ENCODE results near the gene PAN2.
A peak's percentile ranks its signal among the peaks of the same experiment; 100 is the strongest.

The PAN2 gene, protein sequence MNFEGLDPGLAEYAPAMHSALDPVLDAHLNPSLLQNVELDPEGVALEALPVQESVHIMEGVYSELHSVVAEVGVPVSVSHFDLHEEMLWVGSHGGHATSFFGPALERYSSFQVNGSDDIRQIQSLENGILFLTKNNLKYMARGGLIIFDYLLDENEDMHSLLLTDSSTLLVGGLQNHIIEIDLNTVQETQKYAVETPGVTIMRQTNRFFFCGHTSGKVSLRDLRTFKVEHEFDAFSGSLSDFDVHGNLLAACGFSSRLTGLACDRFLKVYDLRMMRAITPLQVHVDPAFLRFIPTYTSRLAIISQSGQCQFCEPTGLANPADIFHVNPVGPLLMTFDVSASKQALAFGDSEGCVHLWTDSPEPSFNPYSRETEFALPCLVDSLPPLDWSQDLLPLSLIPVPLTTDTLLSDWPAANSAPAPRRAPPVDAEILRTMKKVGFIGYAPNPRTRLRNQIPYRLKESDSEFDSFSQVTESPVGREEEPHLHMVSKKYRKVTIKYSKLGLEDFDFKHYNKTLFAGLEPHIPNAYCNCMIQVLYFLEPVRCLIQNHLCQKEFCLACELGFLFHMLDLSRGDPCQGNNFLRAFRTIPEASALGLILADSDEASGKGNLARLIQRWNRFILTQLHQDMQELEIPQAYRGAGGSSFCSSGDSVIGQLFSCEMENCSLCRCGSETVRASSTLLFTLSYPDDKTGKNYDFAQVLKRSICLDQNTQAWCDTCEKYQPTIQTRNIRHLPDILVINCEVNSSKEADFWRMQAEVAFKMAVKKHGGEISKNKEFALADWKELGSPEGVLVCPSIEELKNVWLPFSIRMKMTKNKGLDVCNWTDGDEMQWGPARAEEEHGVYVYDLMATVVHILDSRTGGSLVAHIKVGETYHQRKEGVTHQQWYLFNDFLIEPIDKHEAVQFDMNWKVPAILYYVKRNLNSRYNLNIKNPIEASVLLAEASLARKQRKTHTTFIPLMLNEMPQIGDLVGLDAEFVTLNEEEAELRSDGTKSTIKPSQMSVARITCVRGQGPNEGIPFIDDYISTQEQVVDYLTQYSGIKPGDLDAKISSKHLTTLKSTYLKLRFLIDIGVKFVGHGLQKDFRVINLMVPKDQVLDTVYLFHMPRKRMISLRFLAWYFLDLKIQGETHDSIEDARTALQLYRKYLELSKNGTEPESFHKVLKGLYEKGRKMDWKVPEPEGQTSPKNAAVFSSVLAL

DNA sequence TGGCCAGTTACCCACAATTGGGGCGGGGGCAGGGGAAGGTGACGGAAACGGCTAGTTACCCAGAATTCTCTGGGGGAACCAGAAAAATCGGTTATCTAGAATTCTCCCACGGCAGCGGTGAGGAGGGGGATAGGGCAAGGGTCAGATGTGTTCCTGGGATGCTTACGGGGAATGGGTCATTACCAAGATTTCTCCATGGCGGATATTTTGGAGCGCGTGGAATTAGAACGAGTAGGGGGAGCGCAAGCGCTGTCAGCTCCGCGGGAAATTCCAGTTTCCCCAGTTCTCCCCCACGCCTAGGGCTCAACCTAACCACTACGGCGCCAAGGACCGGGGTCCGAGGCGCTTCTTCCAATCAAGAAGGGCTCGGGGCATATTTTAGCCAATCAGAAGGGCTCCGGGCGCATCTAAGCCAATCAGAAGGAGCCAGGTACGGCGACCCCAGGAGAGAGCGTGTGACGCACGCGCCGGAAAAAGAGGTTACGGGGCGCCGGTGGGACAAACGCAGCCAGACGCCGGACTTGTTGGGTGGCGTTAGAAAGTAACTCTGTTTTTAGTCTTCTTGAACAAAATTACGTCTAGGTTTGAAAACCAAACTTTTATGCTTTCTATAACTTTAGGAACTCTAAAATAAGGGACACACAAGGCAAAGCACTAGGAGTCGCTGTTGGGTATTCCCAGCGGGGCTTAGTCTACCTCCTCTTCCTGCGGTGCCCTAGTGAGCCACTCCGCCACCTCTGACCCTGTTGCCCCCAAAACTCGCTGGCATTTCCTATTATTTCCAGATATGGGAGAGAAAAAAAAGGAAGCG, at the start of gene PAN2:
Gene PAN2 (minus strand): TSS at position 322 of the 811 bp plus-strand sequence. CDS start 906 bp downstream, outside the sequence.
- TF ChIP-seq, protein P1, sequence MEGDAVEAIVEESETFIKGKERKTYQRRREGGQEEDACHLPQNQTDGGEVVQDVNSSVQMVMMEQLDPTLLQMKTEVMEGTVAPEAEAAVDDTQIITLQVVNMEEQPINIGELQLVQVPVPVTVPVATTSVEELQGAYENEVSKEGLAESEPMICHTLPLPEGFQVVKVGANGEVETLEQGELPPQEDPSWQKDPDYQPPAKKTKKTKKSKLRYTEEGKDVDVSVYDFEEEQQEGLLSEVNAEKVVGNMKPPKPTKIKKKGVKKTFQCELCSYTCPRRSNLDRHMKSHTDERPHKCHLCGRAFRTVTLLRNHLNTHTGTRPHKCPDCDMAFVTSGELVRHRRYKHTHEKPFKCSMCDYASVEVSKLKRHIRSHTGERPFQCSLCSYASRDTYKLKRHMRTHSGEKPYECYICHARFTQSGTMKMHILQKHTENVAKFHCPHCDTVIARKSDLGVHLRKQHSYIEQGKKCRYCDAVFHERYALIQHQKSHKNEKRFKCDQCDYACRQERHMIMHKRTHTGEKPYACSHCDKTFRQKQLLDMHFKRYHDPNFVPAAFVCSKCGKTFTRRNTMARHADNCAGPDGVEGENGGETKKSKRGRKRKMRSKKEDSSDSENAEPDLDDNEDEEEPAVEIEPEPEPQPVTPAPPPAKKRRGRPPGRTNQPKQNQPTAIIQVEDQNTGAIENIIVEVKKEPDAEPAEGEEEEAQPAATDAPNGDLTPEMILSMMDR (conservative IDR thresholded peaks at IDR 0.05), result peak; percentile 76

DNA sequence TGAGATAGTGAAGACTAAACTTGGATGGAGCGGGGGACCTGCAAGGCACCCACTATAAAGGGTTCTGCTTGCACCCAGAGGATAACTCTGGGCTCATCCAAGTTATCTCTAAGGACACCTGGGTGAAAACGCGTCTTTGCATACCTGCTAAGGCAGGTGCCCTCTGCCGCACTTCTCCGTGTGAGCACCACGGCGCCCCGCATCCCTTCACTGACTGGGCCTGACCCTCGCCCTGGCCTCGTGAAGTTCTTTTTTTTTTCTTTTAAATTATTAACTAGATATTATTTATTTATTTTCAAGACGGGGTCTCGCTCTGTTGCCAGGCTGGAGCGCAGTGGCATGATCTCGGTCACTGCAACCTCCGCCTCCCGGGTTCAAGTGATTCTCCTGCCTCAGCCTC, 48.8 kb upstream of the PAN2 start:
- H3K27ac ChIP-seq, result no peak overlapping the region
- TF ChIP-seq, protein P1 (conservative IDR thresholded peaks at IDR 0.05), result no peak

More for the DNA sequence above, at the start of gene PAN2:
- H3K27ac ChIP-seq, result peak within 1 kb of the TSS; percentile 96

DNA sequence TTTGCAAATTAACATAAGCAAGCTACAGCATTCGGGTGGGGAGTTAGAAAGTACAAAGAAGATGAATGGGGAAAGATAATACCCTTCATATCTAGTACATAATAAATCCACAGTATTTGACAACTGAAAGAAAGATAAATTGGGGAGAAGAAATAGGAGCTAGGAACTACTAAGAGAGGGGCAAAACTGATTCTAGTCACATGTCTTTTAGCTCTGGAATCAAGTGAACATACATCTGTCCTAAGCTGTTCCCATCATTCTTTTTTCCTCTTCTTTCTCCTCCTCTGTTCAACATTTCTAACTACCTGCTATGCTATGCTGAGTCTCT, 44.2 kb upstream of the PAN2 start:
- H3K27ac ChIP-seq, result no peak overlapping the region
- TF ChIP-seq, protein P1 (conservative IDR thresholded peaks at IDR 0.05), result no peak

DNA sequence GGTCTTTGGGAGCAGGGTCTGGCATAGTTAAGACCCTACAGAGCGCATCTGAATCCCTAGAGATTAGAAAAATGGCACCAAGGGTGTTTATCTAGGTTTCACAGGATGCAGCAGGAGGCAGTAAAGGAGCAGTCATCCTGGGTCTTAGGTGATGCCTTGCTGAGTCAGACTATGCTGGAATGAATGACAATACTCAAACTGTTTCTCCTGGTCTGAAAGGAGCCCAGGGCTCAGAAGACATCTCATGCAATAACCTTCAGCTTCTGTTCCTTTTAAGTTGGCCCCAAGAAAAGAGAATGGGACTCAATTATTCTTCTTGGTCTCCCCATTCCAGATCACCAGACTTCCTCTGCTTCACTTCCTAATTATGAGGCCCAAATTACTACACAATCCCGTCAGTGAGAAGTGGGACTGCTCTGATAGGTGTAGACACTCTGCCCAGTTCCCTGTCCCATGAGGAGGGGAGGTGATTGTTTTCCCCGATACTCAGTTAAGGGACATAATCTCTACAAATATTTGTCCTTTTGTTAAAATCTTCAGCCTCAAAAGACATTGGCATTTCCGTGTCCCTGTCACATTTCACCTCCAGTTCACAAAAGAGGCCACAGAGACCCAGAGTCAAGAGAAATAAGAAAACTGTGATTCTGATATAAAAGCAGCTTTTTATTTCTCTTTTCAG, 43.6 kb upstream of the PAN2 start:
- H3K27ac ChIP-seq, result no peak overlapping the region
- TF ChIP-seq, protein P1 (conservative IDR thresholded peaks at IDR 0.05), result no peak

DNA sequence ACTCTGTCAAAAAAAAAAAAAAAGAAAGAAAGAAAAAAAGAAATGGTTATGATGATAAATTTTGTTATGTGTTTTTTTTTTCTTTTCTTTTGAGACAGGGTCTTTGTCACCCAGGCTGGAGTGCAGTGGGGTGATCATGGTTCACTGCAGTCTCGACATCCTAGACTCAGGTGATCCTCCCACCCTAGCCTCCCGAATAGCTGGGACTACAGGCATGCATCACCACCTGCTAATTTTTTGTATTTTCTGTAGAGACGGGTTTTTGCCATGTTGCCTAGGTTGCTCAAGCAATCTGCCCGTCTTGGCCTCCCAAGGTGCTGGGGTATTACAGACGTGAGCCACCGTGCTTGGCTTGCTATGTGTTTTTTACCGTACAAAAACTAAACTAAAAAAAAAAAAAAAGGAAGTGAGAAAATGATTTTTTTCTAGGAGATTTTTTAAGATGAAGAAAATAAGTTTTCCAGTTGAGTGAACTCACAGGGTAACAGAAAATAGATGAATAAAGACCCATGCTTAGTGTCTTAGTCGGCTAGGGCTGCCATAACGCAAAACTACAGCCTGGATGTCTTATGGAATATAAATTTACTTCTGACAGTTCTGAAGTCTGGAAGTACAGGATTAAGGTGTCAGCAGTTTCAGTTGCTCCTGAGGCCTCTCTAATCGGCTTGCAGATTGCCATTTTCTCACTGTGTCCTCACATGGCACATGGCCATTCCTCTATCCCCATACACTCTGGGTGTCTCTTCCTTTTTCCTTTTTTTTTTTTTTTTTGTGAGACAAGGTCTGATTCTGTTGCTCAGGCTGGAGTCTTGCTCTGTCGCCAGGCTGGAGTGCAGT, 42.0 kb upstream of the PAN2 start:
- TF ChIP-seq, protein P1 (conservative IDR thresholded peaks at IDR 0.05), result no peak
- no peak overlapping the region for H3K27ac ChIP-seq

Measured in VCaP (cell line).